Urinary bladder (tissue), 4 donors: ENCODE results near the gene HAVCR1. TPM values are rescaled to one million over a fixed set of nuclear protein-coding genes. Genes with fewer than 3 reads are reported as not detected.
"Not testable (repeated sequence)": the region's sequence is repeated elsewhere in the genome, so short reads cannot be mapped to it uniquely, and the experiment has no call there.

ENCODE experiments used
- DNase-seq: peaks from one replicate; pipeline ENCODE4 v3.0.0-alpha.2; 2015; ENCODE audit errors: extremely low spot score
- H3K27ac ChIP-seq: one replicate; pipeline ENCODE4 v1.5.1; 2013; ENCODE audit warnings: low read depth, mild to moderate bottlenecking, moderate library complexity
- H3K36me3 ChIP-seq: one replicate; pipeline ENCODE4 v1.6.1; 2013; ENCODE audit warnings: mild to moderate bottlenecking, moderate library complexity; ENCODE audit not compliant: insufficient read depth
- H3K4me1 ChIP-seq: one replicate; pipeline ENCODE4 v1.6.1; 2013; ENCODE audit warnings: mild to moderate bottlenecking, moderate library complexity; ENCODE audit not compliant: insufficient read depth
- H3K4me3 ChIP-seq: one replicate; pipeline ENCODE4 v1.5.1; 2013; ENCODE audit warnings: low read depth, low read length
- WGBS: extraction: QIAGEN DNeasy Blood & Tissue Kit; methylation state at CpG from one replicate; pipeline ENCODE4 v1.1.7; 2013; 5-methylcytosine and 5-hydroxymethylcytosine counted together
- polyA plus RNA-seq: library from polyadenylated mRNA; stranded (reverse); fragments of 200-250 nt; gene quantifications from one replicate; pipeline ENCODE4 v1.2.3, GENCODE V29; 2013
- total RNA-seq: library from RNA; depleted of rRNA; stranded (reverse); fragments of >200 nt; gene quantifications from one replicate; pipeline ENCODE4 v1.2.3, GENCODE V29; 2014
- donor health status: healthy with polysubstance abuse.
- donor health status: healthy.

HAVCR1 gene
- total and polyA plus RNA-seq, 2 donors, result 0.08 to 0.90 TPM

DNA sequence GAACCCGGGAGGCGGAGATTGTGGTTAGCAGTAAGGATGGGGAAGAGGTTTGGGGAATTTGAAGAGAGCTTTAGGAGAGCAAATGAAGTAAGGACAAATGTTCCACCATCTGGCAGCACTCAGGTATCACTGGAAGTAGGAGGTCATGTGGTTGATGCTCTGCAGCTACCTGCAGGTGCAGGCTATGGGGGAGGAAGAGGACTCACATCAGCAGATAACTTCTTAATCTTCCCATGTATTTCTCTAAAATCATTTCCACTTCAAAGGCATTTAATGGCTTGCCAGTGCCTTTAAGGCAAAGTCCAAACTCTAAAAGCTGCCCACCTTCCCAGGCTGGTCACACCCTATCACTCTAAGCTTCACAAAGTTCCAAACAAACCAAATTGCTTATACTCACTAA lies 8.1 kb upstream of the HAVCR1 start:
- no peaks in the 10 kb centered on the region for H3K36me3 ChIP-seq
- H3K27ac ChIP-seq, result no peak overlapping the region
- no peak overlapping the region for H3K4me3 ChIP-seq
- no peak for DNase-seq
- no peaks in the 10 kb centered on the region for H3K4me1 ChIP-seq
- 75% methylated on average over 2 of the region's 2 CpGs for WGBS

DNA sequence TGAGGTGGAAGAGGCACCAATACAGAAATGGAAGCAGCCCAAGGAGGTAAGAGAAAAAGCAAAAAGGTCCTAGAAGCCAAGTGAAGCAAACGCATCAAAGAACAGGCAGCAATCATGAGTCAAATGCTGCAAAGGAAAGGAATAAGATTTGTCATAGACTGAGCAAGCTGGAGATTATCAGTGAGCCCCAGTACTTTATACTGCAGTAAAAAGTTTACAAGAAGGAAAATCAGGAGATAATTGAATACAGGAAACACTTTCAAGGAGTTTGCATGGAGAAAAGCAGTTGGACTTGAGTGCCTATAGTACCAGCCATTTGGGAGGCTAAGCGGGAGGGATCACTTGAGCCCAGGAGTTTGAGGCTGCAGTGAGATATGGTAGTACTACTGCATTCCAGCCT lies 7.2 kb upstream of the HAVCR1 start:
- DNase-seq, result no peak
- no peak overlapping the region for H3K4me3 ChIP-seq
- 26% methylated on average over 2 of the region's 2 CpGs for WGBS

DNA sequence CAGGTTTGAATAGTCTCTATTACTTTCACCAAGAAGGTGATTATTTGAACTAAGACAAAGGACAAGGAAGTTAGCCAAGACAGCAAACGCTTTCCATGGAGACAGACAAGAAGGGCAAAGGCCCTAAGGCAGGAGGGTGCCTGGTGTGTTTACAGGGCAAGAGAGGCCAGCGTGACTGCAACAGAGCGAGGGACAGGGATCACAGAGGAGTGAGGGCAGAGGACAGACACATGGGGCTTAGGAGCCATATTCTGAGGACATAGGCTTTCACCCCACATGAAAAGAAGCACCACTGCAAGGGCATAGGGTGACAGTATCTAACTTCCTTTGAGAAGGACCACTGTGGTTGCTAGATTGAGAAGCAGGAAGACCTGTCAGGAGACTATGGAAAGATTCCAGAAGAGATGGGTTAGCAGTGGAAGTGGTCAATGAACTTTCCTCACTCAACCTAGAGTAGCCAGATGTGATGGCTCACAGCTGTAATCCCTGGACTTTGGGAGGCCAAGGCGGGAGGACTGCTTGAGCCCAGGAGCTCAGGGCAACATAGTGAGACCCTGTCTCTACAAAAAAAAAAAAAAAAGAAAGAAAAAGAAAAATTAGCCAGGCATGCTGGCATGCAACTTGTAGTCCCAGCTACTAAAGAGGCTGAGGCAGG lies 5.0 kb upstream of the HAVCR1 start:
- Histone ChIP-seq H3K4me1 (no peaks in the 10 kb centered on the region), H3K4me3 (no peak overlapping the region), H3K36me3 (no peaks in the 10 kb centered on the region), H3K27ac (no peak overlapping the region)
- WGBS, result 86% methylated on average over 4 of the region's 4 CpGs
- DNase-seq, result no peak

More for the DNA sequence above, 7.2 kb upstream of the HAVCR1 start:
- no peak overlapping the region for H3K27ac ChIP-seq
- no peaks in the 10 kb centered on the region for H3K4me1 ChIP-seq
- H3K36me3 ChIP-seq, result no peaks in the 10 kb centered on the region

DNA sequence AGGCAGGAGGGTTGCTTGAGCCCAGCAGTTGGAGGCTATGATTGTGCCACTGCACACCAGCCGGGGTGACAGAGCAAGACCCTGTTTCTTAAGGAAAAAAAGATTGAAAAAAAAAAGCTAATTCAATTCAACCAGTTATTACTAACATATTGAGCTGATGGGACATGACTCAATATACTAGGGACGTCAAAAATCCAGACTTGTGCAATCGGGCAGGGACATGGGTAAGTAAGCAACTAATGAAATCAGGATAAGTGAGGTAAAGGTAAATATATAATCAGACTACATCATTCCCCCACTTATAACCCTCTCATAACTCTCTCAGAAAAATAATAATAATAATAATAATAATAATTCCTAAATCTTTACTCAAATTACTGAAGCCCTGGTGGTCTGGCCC lies 975 bp upstream of the HAVCR1 start:
- H3K27ac ChIP-seq, result no peak overlapping the region
- H3K4me3 ChIP-seq, result no peak overlapping the region
- WGBS, result 84% methylated on average over 3 of the region's 3 CpGs
- no peaks in the 10 kb centered on the region for H3K4me1 ChIP-seq
- H3K36me3 ChIP-seq, result no peaks in the 10 kb centered on the region
- DNase-seq, result no peak

DNA sequence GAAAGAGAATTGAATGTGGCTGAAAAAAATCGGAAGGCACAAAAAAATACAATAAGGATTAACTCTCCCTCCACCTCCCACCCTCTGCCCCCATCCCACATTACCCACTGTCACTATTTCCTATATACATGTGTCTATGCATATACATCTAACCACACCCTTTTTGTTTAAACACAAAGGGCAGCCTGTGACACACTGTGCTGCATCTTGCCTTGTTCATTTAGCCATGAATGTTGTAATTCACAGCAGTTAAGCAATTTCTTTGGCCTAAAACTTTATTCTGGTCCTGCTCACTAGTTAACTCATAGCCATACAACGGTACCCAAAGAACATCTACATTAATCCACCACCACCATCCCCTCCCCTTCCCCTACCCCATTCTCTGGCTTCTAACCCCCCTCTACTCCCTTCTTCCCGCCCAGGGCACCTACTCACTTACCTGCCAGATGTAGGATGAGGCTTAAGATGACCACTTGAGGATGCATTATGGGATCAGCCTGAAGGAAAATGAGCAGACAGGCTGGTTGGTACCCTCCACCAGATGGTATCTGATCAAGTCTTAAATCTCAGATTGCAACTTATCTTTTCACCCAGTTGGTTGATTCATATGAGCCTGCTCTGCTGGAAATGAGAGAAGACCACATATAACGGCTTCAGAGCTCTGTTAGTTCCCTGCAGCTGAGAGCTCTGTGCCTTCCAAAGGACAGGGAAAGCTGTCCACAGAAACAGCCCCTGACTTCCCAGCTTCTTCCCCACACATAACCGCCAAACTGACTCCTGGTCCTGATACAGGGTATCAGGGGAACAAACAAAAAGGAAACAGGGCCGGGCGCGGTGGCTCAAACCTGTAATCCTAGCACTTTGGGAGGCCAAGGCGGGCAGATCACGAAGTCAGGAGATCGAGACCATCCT lies 1.2 kb downstream of the HAVCR1 start:
- WGBS, result 85% methylated on average over 11 of the region's 11 CpGs
- Histone ChIP-seq H3K4me1 (no peaks in the 10 kb centered on the region), H3K27ac (no peak overlapping the region), H3K4me3 (no peak overlapping the region), H3K36me3 (no peaks in the 10 kb centered on the region)
- no peak for DNase-seq

DNA sequence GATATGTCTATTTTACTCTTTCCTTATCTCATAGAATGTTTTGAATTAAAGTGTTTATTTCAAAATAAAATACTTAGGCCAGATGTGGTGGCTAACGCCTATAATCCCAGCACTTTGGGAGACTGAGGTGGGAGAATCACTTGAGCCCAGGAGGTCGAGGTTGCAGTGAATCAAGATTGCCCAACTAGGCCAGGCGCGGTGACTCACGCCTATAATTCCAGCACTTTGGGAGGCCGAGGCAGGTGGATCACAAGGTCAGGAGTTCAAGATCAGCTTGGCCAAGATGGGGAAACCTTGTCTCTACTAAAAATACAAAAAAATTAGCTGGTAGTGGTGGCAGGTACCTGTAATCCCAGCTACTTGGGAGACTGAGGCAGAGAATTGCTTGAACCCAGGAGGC lies 2.1 kb downstream of the HAVCR1 start:
- H3K4me3 ChIP-seq, H3K4me1 ChIP-seq, DNase-seq, H3K27ac ChIP-seq, H3K36me3 ChIP-seq: not testable (repeated sequence)
- WGBS, result 90% methylated on average over 6 of the region's 6 CpGs

DNA sequence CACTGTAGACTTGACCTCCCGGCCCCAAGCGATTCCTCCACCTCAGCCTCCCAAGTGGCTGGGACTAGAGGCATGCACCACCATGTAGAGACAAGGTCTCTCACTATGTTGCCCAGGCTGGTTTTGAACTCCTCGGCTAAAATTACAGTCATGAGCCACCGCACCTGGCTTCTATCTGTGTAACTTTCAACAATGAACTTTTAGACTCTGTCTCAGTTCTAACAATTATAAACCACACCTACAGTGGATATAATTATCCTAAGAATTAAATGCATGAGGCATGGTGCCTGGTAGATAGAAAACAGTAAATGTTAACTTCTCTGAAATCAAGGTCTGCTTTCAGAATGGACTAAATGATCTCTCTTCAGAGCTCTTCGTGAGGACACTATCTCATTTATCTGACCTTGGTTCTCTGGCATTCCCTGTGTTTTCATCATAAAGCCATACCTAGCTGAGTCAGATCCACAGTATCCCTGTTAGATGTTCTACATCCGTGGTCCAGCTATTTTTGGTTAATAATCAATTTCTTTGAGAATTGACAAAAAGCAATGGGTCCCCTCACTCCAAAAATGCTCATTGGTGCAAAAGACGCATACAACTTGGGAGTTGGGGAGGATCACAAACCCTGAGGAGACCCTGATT lies 7.2 kb downstream of the HAVCR1 start:
- H3K4me1 ChIP-seq, result no peaks in the 10 kb centered on the region
- no peaks in the 10 kb centered on the region for H3K36me3 ChIP-seq
- H3K27ac ChIP-seq, result no peak overlapping the region
- WGBS, result 77% methylated on average over 7 of the region's 7 CpGs
- no peak overlapping the region for H3K4me3 ChIP-seq
- no peak for DNase-seq

DNA sequence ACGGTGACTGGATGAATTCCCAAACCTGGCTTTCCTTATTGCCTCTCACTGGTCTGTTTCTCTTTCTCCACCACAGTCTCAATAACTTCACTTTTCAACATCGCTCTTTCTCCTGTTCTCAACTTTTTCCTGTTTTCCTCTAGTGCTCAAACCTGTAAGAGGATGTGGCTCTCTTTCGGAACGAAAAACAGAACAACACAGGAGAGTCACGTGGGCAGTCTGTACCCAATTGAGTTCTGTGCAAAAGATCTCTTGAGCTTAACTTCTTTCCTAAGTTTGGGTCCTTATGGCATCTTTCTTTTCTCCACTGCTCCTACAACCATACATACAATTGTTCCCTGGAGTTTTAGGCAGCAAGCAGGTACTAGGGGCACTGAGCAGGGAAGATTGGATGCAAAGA lies 8.9 kb downstream of the HAVCR1 start:
- Histone ChIP-seq H3K4me1 (no peaks in the 10 kb centered on the region), H3K36me3 (no peaks in the 10 kb centered on the region), H3K27ac (no peak overlapping the region), H3K4me3 (no peak overlapping the region)
- no peak for DNase-seq
- 79% methylated on average over 5 of the region's 5 CpGs for WGBS

DNA sequence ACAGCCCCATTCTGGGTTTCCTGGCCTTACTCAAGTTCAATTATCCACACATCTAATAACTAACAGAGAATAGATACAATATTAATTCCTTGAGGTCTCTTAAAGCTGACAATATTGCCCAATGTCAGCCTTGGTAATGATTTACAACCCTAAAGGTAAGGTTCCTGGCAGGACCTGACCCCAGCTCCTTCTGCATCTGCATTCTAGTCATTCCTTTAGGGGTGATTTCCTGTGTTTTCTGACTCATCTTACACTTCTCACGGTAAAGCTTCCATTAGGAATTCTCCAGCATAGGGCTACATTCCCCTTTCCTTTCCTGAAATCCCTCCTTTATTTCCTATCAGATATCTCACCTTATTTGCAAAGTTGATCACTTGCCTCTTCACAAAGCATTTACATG lies 9.3 kb downstream of the HAVCR1 start:
- Histone ChIP-seq H3K4me3 (no peak overlapping the region), H3K36me3 (no peaks in the 10 kb centered on the region), H3K27ac (no peak overlapping the region), H3K4me1 (no peaks in the 10 kb centered on the region)
- WGBS, result 27% methylated on average over 1 of the region's 1 CpG
- no peak for DNase-seq

DNA sequence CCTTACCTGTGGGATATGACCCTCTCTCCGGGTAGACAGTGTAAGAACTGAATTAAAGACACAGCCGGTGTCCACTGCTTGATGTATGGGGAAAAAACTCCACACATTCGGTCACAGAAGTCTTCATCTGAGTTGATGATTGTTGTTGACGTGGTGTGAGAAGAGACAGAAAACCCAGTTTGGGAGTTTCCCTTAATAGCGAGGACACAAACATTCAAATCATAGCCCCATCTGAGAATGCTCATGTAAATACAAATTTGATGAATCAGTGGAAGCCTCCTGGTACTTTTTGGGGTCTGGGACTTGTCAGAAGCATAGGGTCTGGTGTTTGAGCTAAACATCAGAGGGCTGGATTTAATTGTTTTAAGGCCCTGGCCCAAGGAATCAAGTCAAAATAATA lies 11.0 kb downstream of the HAVCR1 start:
- Histone ChIP-seq H3K36me3 (no peaks in the 10 kb centered on the region), H3K4me3 (no peak overlapping the region), H3K4me1 (no peaks in the 10 kb centered on the region), H3K27ac (no peak overlapping the region)
- DNase-seq, result no peak
- WGBS, result 93% methylated on average over 5 of the region's 5 CpGs

DNA sequence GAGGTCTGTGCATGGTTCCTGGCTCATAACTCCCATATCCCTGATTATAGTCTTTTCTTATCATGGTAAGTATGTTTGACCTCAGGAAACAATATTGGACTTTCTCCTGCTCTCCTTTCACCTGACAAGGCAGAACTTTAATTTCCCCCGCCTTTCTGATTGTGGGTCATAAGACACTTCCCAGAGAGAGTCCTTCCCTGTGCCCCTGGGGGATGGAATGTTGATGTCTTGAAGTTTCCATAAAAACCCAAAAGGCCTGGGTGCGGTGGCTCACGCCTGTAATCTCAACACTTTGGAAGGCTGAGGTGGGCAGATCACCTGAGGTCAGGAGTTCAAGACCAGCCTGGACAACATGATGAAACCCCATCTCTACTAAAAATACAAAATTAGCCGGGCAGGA lies 11.9 kb downstream of the HAVCR1 start:
- not testable (repeated sequence) for H3K4me1 ChIP-seq, H3K4me3 ChIP-seq, DNase-seq, H3K36me3 ChIP-seq, H3K27ac ChIP-seq
- 94% methylated on average over 4 of the region's 4 CpGs for WGBS

DNA sequence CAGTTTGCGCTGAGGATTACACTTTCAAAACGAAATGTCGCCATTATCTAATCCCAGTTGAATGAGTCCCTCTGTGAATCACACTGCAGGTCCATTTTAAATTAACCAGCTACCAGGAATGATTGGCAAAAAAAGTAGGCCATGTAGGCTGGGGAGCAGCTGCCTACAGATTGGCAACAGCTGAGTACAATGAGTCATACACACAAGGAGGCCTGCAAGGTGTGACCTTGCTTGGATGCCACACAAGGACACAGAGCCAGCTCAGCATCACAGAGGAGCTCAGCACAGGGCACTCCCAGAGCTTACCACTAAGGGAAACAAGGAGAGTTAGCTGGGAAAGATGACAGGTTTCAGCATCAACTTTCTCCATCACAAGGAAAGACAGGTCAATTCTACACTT lies 12.9 kb downstream of the HAVCR1 start:
- no peaks in the 10 kb centered on the region for H3K4me1 ChIP-seq
- no peak for DNase-seq
- WGBS, result 59% methylated on average over 3 of the region's 3 CpGs
- H3K27ac ChIP-seq, result no peak overlapping the region
- no peak overlapping the region for H3K4me3 ChIP-seq
- H3K36me3 ChIP-seq, result no peaks in the 10 kb centered on the region

DNA sequence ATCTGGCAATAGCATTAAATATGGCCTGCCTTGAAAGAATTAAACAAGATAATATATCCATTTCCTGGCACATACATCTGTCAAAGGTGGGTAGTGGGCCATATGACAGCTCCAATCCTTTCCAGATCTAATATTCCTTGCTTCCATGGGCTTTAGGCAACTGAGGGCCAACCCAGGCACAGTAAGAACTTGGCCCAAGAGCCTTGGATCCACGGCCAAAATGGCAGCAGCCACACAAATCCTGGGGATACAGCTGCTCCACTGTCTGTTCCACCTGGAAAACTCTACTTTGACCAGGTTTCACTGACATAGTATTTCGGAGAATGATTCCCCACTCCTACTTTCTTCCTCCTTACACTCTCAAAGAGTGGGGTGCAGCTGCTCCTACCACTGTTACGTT lies 13.3 kb downstream of the HAVCR1 start:
- H3K4me1 ChIP-seq, result no peaks in the 10 kb centered on the region
- H3K27ac ChIP-seq, result no peak overlapping the region
- H3K4me3 ChIP-seq, result no peak overlapping the region
- H3K36me3 ChIP-seq, result no peaks in the 10 kb centered on the region
- 43% methylated on average over 3 of the region's 3 CpGs for WGBS
- no peak for DNase-seq
